Smooth muscle cell (in vitro differentiated cells): ENCODE measurements around the gene RHBDD1. TPM values are rescaled to one million over a fixed set of nuclear protein-coding genes. Genes with fewer than 3 reads are reported as not detected.
"Not testable (repeated sequence)": the region's sequence is repeated elsewhere in the genome, so short reads cannot be mapped to it uniquely, and the experiment has no call there.

Experiments
- DNase-seq: peaks from one replicate; lab custom pipeline; 2025; ENCODE audit not compliant: unreplicated experiment; lab: John Stamatoyannopoulos, UW
- H2AFZ ChIP-seq: fragments of 200-600 bp; sonication (generic); 2 replicates; pipeline ENCODE4 v1.6.0; 2016; ENCODE audit warnings: antibody characterized with exemption, low read depth, mild to moderate bottlenecking
- H3F3A ChIP-seq: fragments of 200-600 bp; sonication (generic); 2 replicates; pipeline ENCODE4 v1.6.0; 2017; ENCODE audit warnings: antibody characterized with exemption, low read depth
- H3K27ac ChIP-seq: fragments of 200-600 bp; sonication (generic); 2 replicates; pipeline ENCODE4 v1.5.1; 2016; ENCODE audit warnings: low read depth, mild to moderate bottlenecking
- H3K27me3 ChIP-seq: fragments of 200-600 bp; sonication (generic); 2 replicates; pipeline ENCODE4 v1.6.1; 2016; ENCODE audit warnings: low read depth, mild to moderate bottlenecking
- H3K36me3 ChIP-seq: fragments of 200-600 bp; sonication (generic); 2 replicates; pipeline ENCODE4 v1.5.1; 2016; ENCODE audit warnings: low read depth
- H3K4me1 ChIP-seq: fragments of 200-600 bp; sonication (generic); 2 replicates; pipeline ENCODE4 v1.5.1; 2016; ENCODE audit warnings: low read depth
- H3K4me2 ChIP-seq: fragments of 200-600 bp; sonication (generic); 2 replicates; pipeline ENCODE4 v1.6.0; 2016; ENCODE audit warnings: mild to moderate bottlenecking
- H3K4me3 ChIP-seq: fragments of 200-600 bp; sonication (generic); 2 replicates; pipeline ENCODE4 v1.5.1; 2016; ENCODE audit warnings: mild to moderate bottlenecking
- H3K79me2 ChIP-seq: fragments of 200-600 bp; sonication (generic); 2 replicates; pipeline ENCODE4 v1.6.0; 2016; ENCODE audit warnings: low read depth, mild to moderate bottlenecking
- H3K9ac ChIP-seq: fragments of 200-600 bp; sonication (generic); 2 replicates; pipeline ENCODE4 v1.6.0; 2016; ENCODE audit warnings: low read depth
- H3K9me3 ChIP-seq: fragments of 200-600 bp; sonication (generic); replicated peaks from 2 replicates; pipeline ENCODE4 v1.5.1; 2016; ENCODE audit warnings: low read depth
- H4K20me1 ChIP-seq: fragments of 200-600 bp; sonication (generic); 2 replicates; pipeline ENCODE4 v1.6.0; 2016; ENCODE audit warnings: low read depth
- CTCF ChIP-seq: fragments of 200-600 bp; sonication (generic); IDR thresholded peaks from 2 replicates; pipeline ENCODE4 v1.5.1; 2017; ENCODE audit warnings: borderline replicate concordance, mild to moderate bottlenecking, antibody characterized with exemption; ENCODE audit not compliant: insufficient read depth, poor library complexity, severe bottlenecking
- WGBS: methylation state at CpG from one replicate; pipeline ENCODE4 v1.1.7; 2016; ENCODE audit warnings: low lambda C conversion rate; 5-methylcytosine and 5-hydroxymethylcytosine counted together
- polyA plus RNA-seq: library from polyadenylated mRNA; unstranded; fragments of >200 nt; fragmentation: Nextera tagmentation; extraction: Ambion mirVana; gene quantifications from 2 replicates; pipeline ENCODE4 v1.2.1, GENCODE V29; 2016
- total RNA-seq: library from RNA; depleted of rRNA; stranded (reverse); fragments of >200 nt; gene quantifications from 2 replicates; pipeline ENCODE4 v1.2.3, GENCODE V29; 2014

Gene RHBDD1
- total and polyA plus RNA-seq, 2 experiments from 2014 or later, result 11.3 to 20.7 TPM

DNA sequence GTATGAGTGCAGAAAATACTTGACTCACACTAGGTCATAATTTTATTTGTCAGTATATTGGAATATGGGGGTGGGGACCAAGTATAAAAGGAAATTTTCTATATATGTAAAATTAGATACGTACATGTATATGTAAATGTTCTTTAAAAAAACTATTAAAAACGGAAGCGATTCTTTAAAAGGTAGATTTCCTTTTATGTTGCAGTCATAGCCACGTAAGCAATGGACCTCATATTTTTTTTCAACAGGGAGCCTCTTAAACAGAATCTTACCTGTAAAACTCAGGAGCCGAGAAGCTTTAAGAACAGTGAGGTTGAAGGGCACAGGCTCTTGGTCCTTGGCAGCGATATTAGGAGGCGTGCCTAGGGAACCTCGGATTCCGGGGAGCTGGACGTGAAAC is 3.3 kb downstream of the RHBDD1 start:
- Histone ChIP-seq H3K27me3 (no peaks in the 10 kb centered on the region), H3K9ac (no peak overlapping the region), H3K27ac (no peak overlapping the region), H3K36me3 (no peaks in the 10 kb centered on the region), H3K4me1 (peaks cover 8% of the 10 kb centered on the region), H3F3A (no peaks in the 10 kb centered on the region), H3K79me2 (peaks cover 23% of the 10 kb centered on the region), H4K20me1 (no peaks in the 10 kb centered on the region), H3K9me3 (no peaks in the 10 kb centered on the region), H3K4me2 (no peak overlapping the region), H2AFZ (no peak overlapping the region), H3K4me3 (no peak overlapping the region)
- WGBS, result 97% methylated on average over 10 of the region's 10 CpGs
- no peak for TF ChIP-seq CTCF
- DNase-seq, result no peak

DNA sequence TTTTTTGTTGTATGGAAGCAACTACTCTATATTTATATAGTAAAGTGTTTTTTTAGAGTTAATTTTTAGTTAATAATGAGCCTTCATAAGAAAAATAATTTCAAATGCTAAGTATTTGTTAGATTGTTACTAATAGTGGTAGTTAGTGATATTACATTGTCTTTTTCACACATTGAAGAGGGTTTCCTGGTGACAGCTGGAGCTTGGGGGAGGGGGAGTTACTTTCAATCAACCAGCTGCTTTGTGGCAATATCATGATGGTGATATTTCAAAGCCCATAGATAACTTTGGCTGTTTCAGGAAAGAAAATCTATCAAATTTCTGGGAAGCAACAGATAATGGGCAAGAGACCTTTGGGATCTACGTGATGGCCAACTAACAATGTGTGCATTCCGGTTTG is 4.1 kb downstream of the RHBDD1 start:
- Histone ChIP-seq H3K79me2 (peaks cover 23% of the 10 kb centered on the region), H3K4me3 (no peak overlapping the region), H3K36me3 (no peaks in the 10 kb centered on the region), H3K4me1 (peaks cover 8% of the 10 kb centered on the region), H2AFZ (no peak overlapping the region), H3K4me2 (no peak overlapping the region), H3K9ac (no peak overlapping the region), H3K9me3 (no peaks in the 10 kb centered on the region), H3F3A (no peaks in the 10 kb centered on the region), H3K27ac (no peak overlapping the region), H4K20me1 (no peaks in the 10 kb centered on the region), H3K27me3 (no peaks in the 10 kb centered on the region)
- DNase-seq, result no peak
- 100% methylated on average over 2 of the region's 2 CpGs for WGBS
- no peak for TF ChIP-seq CTCF

DNA sequence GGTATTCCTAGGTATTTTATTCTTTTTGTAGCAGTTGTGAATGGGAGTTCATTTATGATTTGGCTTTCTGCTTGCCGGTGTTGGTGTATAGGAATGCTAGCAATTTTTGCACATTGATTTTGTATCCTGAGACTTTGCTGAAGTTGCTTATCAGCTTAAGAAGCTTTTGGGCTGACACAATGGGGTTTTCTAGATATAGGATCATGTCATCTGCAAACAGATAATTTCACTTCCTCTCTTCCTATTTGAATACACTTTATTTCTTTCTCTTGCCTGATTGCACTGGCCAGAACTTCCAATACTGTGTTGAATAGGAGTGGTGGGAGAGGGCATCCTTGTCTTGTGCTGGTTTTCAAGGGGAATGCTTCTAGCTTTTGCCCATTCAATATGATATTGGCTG is 7.1 kb downstream of the RHBDD1 start:
- whole genome bisulfite sequencing, result 100% methylated on average over 1 of the region's 1 CpG
- H3K79me2 ChIP-seq, result peaks cover 27% of the 10 kb centered on the region
- DNase-seq, result not testable (repeated sequence)

GRCh38 chr2:226845386-226846116 is 9.7 kb downstream of the RHBDD1 start:
- Histone ChIP-seq H2AFZ (no peak overlapping the region), H3F3A (no peaks in the 10 kb centered on the region), H3K4me1 (no peaks in the 10 kb centered on the region), H3K9me3 (no peaks in the 10 kb centered on the region), H4K20me1 (peaks cover 5% of the 10 kb centered on the region), H3K79me2 (peaks cover 11% of the 10 kb centered on the region), H3K4me2 (no peak overlapping the region), H3K9ac (no peak overlapping the region), H3K27me3 (no peaks in the 10 kb centered on the region), H3K27ac (no peak overlapping the region), H3K36me3 (no peaks in the 10 kb centered on the region), H3K4me3 (no peak overlapping the region)
- no peak for DNase-seq
- TF ChIP-seq CTCF, result no peak
- 82% methylated on average over 3 of the region's 3 CpGs for WGBS

More for the DNA sequence above, 7.1 kb downstream of the RHBDD1 start:
- H3K36me3 ChIP-seq, H3K4me1 ChIP-seq, H3K4me2 ChIP-seq, H3K27me3 ChIP-seq, H3K27ac ChIP-seq, H3K4me3 ChIP-seq, H2AFZ ChIP-seq, H3K9ac ChIP-seq, H4K20me1 ChIP-seq, H3F3A ChIP-seq, H3K9me3 ChIP-seq: not testable (repeated sequence)
